Effector memory CD4-positive, alpha-beta T cell (primary cell): ENCODE data around the gene SLC38A8.

Source experiments
- DNase-seq, 3 donors: peaks; one replicate each; pipeline ENCODE4 v3.0.0-alpha.2; 2020
- H3K27ac ChIP-seq: 2 replicates; pipeline ENCODE4 v1.7.0; 2013; ENCODE audit warnings: mild to moderate bottlenecking, low read length, moderate library complexity; ENCODE audit not compliant: insufficient read depth, poor library complexity, severe bottlenecking
- H3K27me3 ChIP-seq: replicated peaks from 2 replicates; pipeline ENCODE4 v1.7.0; 2013; ENCODE audit warnings: mild to moderate bottlenecking, low read length; ENCODE audit not compliant: insufficient read depth, control insufficient read depth, poor library complexity, severe bottlenecking
- H3K36me3 ChIP-seq: 2 replicates; pipeline ENCODE4 v1.7.0; 2013; ENCODE audit warnings: mild to moderate bottlenecking, low read length, moderate library complexity; ENCODE audit not compliant: control insufficient read depth, insufficient read depth
- H3K4me1 ChIP-seq: 2 replicates; pipeline ENCODE4 v1.7.0; 2013; ENCODE audit warnings: low read length, mild to moderate bottlenecking; ENCODE audit not compliant: control insufficient read depth, insufficient read depth, poor library complexity, severe bottlenecking
- H3K4me3 ChIP-seq: 2 replicates; pipeline ENCODE4 v1.7.0; 2013; ENCODE audit warnings: low read length, low read depth, mild to moderate bottlenecking; ENCODE audit not compliant: insufficient read depth, poor library complexity, severe bottlenecking
- H3K9me3 ChIP-seq: 2 replicates; pipeline ENCODE4 v1.7.0; 2013; ENCODE audit warnings: mild to moderate bottlenecking, low read length, moderate library complexity; ENCODE audit not compliant: control insufficient read depth

Gene SLC38A8

GRCh38 chr16:84005391-84005790 lies 37.2 kb downstream of the SLC38A8 start:
- Histone ChIP-seq H3K4me3 (no peak overlapping the region), H3K27ac (no peak overlapping the region), H3K36me3 (no peaks in the 10 kb centered on the region), H3K4me1 (no peaks in the 10 kb centered on the region), H3K27me3 (no peaks in the 10 kb centered on the region), H3K9me3 (no peaks in the 10 kb centered on the region)
- no peak for DNase-seq

GRCh38 chr16:84004442-84004841 lies 38.2 kb downstream of the SLC38A8 start:
- no peaks in the 10 kb centered on the region for H3K27me3 ChIP-seq
- no peaks in the 10 kb centered on the region for H3K4me1 ChIP-seq
- H3K4me3 ChIP-seq, result no peak overlapping the region
- H3K27ac ChIP-seq, result no peak overlapping the region
- H3K9me3 ChIP-seq, result no peaks in the 10 kb centered on the region
- no peaks in the 10 kb centered on the region for H3K36me3 ChIP-seq
- DNase-seq, result no peak

GRCh38 chr16:84003038-84003437 lies 39.6 kb downstream of the SLC38A8 start:
- no peak for DNase-seq
- no peaks in the 10 kb centered on the region for H3K9me3 ChIP-seq
- H3K27me3 ChIP-seq, result no peaks in the 10 kb centered on the region
- H3K27ac ChIP-seq, result no peak overlapping the region
- no peaks in the 10 kb centered on the region for H3K4me1 ChIP-seq
- no peak overlapping the region for H3K4me3 ChIP-seq
- H3K36me3 ChIP-seq, result no peaks in the 10 kb centered on the region

- no peak for DNase-seq
- no peaks in the 10 kb centered on the region for H3K9me3 ChIP-seq
- no peaks in the 10 kb centered on the region for H3K27me3 ChIP-seq
- no peaks in the 10 kb centered on the region for H3K36me3 ChIP-seq
- H3K4me3 ChIP-seq, result no peak overlapping the region
- H3K27ac ChIP-seq, result no peak overlapping the region
- no peaks in the 10 kb centered on the region for H3K4me1 ChIP-seq
Measured at GRCh38 chr16:84001726-84002125, 40.9 kb downstream of the SLC38A8 start.

GRCh38 chr16:84000989-84001642 lies 41.5 kb downstream of the SLC38A8 start:
- H3K27me3 ChIP-seq, result no peaks in the 10 kb centered on the region

GRCh38 chr16:83998091-83998490 lies 44.5 kb downstream of the SLC38A8 start:
- H3K27ac ChIP-seq, result no peak overlapping the region
- H3K36me3 ChIP-seq, result no peaks in the 10 kb centered on the region
- H3K9me3 ChIP-seq, result no peaks in the 10 kb centered on the region
- H3K27me3 ChIP-seq, result no peaks in the 10 kb centered on the region
- H3K4me1 ChIP-seq, result no peaks in the 10 kb centered on the region
- no peak for DNase-seq
- H3K4me3 ChIP-seq, result no peak overlapping the region

More at GRCh38 chr16:84000989-84001642, 41.5 kb downstream of the SLC38A8 start:
- H3K4me3 ChIP-seq, result no peak overlapping the region
- no peaks in the 10 kb centered on the region for H3K9me3 ChIP-seq
- no peaks in the 10 kb centered on the region for H3K36me3 ChIP-seq
- DNase-seq, result no peak
- H3K4me1 ChIP-seq, result no peaks in the 10 kb centered on the region
- no peak overlapping the region for H3K27ac ChIP-seq

- Histone ChIP-seq H3K4me1 (no peaks in the 10 kb centered on the region), H3K27me3 (no peaks in the 10 kb centered on the region), H3K36me3 (no peaks in the 10 kb centered on the region), H3K9me3 (no peaks in the 10 kb centered on the region), H3K4me3 (no peak overlapping the region), H3K27ac (no peak overlapping the region)
- DNase-seq, result no peak
Measured at GRCh38 chr16:83996481-83997252, 45.9 kb downstream of the SLC38A8 start.

- no peaks in the 10 kb centered on the region for H3K9me3 ChIP-seq
- no peak overlapping the region for H3K27ac ChIP-seq
- no peaks in the 10 kb centered on the region for H3K4me1 ChIP-seq
- H3K4me3 ChIP-seq, result no peak overlapping the region
- DNase-seq, result no peak
- H3K36me3 ChIP-seq, result no peaks in the 10 kb centered on the region
- no peaks in the 10 kb centered on the region for H3K27me3 ChIP-seq
Measured at GRCh38 chr16:83995754-83996153, 46.8 kb downstream of the SLC38A8 start.

- Histone ChIP-seq H3K27ac (no peak overlapping the region), H3K4me1 (no peaks in the 10 kb centered on the region), H3K27me3 (no peaks in the 10 kb centered on the region), H3K4me3 (no peak overlapping the region), H3K9me3 (no peaks in the 10 kb centered on the region), H3K36me3 (no peaks in the 10 kb centered on the region)
- DNase-seq, result no peak
Measured at GRCh38 chr16:83994703-83995102, 47.9 kb downstream of the SLC38A8 start.

GRCh38 chr16:83994087-83994486 lies 48.5 kb downstream of the SLC38A8 start:
- H3K36me3 ChIP-seq, result no peaks in the 10 kb centered on the region
- no peak overlapping the region for H3K4me3 ChIP-seq
- no peak for DNase-seq
- no peaks in the 10 kb centered on the region for H3K4me1 ChIP-seq
- no peak overlapping the region for H3K27ac ChIP-seq
- H3K27me3 ChIP-seq, result no peaks in the 10 kb centered on the region
- H3K9me3 ChIP-seq, result no peaks in the 10 kb centered on the region
